ENCODE data around the gene SMIM5. TPM values are rescaled to one million over a fixed set of nuclear protein-coding genes. Genes with fewer than 3 reads are reported as not detected.
A peak's percentile ranks its signal among the peaks of the same experiment; 100 is the strongest.

The SMIM5 gene
- total RNA-seq, 4 donors from 2014 or later, result 3.8 to 6.8 (median 5.0) TPM

DNA sequence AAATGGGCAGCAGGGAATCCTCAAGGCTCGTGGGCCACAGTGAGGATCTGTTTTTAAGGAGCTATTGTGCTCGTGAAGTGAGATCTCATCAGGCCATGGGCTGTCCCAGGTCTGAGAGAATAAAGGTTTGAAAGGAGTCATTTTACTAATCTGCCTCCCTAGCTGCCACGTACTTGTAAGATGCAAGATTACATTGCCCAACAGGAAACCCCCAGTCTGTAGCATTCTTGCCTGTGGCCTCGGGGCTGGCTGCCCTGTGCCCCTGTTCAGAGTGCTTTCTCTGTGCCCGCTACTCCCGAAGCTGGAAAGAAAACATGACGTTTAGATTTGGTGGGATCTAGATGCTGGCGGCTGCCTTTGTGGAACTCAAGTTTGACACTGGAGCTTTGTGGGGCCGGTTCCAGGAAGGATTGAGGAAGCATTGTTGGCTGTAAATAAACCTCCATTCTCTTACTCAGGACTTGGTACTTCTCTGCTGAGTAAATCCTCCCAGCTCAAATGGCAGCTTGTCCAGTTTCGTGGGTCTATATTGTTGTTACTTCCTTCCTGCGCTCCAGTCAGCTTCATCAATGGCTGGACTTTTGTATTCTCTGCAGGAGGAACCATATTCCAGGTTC is 55.1 kb downstream of the SMIM5 start:
- 56 to 65% methylated on average over 6 to 10 of the region's 11 CpGs for WGBS, 2 donors (ENCODE audit: low coverage in 1 of 2)
- H3K4me1 ChIP-seq, result peaks cover 0 to 91% (median 20%) of the 10 kb centered on the region in 3 donors
- no peak overlapping the region for H3K4me3 ChIP-seq
- no peaks in the 10 kb centered on the region for H3K9me3 ChIP-seq
- H3K27ac ChIP-seq, result peak overlapping the region in 3 of 4 donors; percentile 64 to 78 (median 74)
- H3K27me3 ChIP-seq, result no peaks in the 10 kb centered on the region
- TF ChIP-seq POLR2A (IDR thresholded peaks at IDR 0.05) (no peak), EP300 (IDR thresholded peaks at IDR 0.05) (no peak), POLR2AphosphoS5 (IDR thresholded peaks at IDR 0.05) (no peak)
- TF ChIP-seq, protein P1, sequence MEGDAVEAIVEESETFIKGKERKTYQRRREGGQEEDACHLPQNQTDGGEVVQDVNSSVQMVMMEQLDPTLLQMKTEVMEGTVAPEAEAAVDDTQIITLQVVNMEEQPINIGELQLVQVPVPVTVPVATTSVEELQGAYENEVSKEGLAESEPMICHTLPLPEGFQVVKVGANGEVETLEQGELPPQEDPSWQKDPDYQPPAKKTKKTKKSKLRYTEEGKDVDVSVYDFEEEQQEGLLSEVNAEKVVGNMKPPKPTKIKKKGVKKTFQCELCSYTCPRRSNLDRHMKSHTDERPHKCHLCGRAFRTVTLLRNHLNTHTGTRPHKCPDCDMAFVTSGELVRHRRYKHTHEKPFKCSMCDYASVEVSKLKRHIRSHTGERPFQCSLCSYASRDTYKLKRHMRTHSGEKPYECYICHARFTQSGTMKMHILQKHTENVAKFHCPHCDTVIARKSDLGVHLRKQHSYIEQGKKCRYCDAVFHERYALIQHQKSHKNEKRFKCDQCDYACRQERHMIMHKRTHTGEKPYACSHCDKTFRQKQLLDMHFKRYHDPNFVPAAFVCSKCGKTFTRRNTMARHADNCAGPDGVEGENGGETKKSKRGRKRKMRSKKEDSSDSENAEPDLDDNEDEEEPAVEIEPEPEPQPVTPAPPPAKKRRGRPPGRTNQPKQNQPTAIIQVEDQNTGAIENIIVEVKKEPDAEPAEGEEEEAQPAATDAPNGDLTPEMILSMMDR (IDR thresholded peaks at IDR 0.05), result no peak
- ATAC-seq, result no peak
- peaks cover 0 to 18% of the 10 kb centered on the region in 2 donors for H3K36me3 ChIP-seq

DNA sequence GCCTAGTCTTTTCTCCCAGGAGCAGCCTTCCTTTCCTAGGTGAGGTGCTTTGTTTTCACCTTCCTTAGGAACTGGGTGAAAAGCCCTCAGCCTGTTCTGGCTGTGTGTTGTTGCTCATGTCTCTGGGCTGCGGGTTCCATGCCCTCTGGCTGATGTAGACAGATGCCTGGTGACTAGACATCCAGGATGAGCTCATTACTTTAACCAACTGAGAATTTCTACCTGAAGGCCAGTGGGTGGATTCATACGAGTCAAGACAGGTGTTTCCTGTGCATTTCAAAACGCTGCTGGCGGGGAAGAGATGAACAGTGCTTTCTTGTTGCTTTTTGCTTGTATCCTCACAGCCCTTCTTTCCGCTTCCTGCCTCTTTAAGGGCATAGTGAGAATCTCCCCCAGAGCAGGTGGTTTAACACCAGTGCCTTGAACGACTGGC is 56.2 kb downstream of the SMIM5 start:
- peaks cover 0 to 96% (median 28%) of the 10 kb centered on the region in 3 donors for H3K4me1 ChIP-seq

More for the DNA sequence above, 56.2 kb downstream of the SMIM5 start:
- H3K36me3 ChIP-seq, result peaks cover 0 to 28% of the 10 kb centered on the region in 2 donors
- no peaks in the 10 kb centered on the region for H3K9me3 ChIP-seq
- no peak overlapping the region for H3K4me3 ChIP-seq
- TF ChIP-seq, protein P1 (IDR thresholded peaks at IDR 0.05), result no peak
- TF ChIP-seq POLR2AphosphoS5 (IDR thresholded peaks at IDR 0.05) (no peak), EP300 (IDR thresholded peaks at IDR 0.05) (no peak), POLR2A (IDR thresholded peaks at IDR 0.05) (no peak)
- ATAC-seq, result no peak
- 82 to 83% methylated on average over 2 to 4 of the region's 6 CpGs for WGBS, 2 donors (ENCODE audit: low coverage in 1 of 2)
- peak overlapping the region in 3 of 4 donors; percentile 64 to 86 (median 74) for H3K27ac ChIP-seq
- H3K27me3 ChIP-seq, result no peaks in the 10 kb centered on the region

Other genes starting within 250 kb of the SMIM5 start
- 100 to 1,000 TPM in 2 of 4 donors, 10 to 100 TPM in 2; 80.6 to 113 (median 97.6) TPM for gene GRB2, start 227.8 kb upstream of the SMIM5 start, total RNA-seq
- 10 to 100 TPM; 31.0 to 50.3 (median 42.8) TPM for gene TMEM94, start 176.8 kb upstream of the SMIM5 start, total RNA-seq
- gene CASKIN2, start 117.9 kb upstream of the SMIM5 start, total RNA-seq, result 10 to 100 TPM; 13.7 to 46.0 (median 15.6) TPM
- 10 to 100 TPM; 15.8 to 26.5 (median 17.1) TPM for gene TSEN54, start 116.9 kb upstream of the SMIM5 start, total RNA-seq
- 1 to 10 TPM; 2.3 to 7.9 (median 5.8) TPM for gene LLGL2, start 107.7 kb upstream of the SMIM5 start, total RNA-seq
- 10 to 100 TPM; 10.7 to 76.1 (median 50.8) TPM for gene MYO15B, start 45.6 kb upstream of the SMIM5 start, total RNA-seq
- 10 to 100 TPM in 3 of 4 donors, 1 to 10 TPM in 1; 6.4 to 15.1 (median 13.6) TPM for gene RECQL5, start 33.7 kb downstream of the SMIM5 start, total RNA-seq
- gene SAP30BP, start 33.9 kb downstream of the SMIM5 start, total RNA-seq, result 10 to 100 TPM; 68.2 to 87.2 (median 77.2) TPM
- 10 to 100 TPM; 31.1 to 66.3 (median 41.8) TPM for gene ITGB4, start 88.0 kb downstream of the SMIM5 start, total RNA-seq
- 10 to 100 TPM; 13.7 to 23.2 (median 20.4) TPM for gene GALK1, start 131.8 kb downstream of the SMIM5 start, total RNA-seq
- 10 to 100 TPM in 3 of 4 donors, 1 to 10 TPM in 1; 9.8 to 41.6 (median 21.0) TPM for gene UNK, start 151.4 kb downstream of the SMIM5 start, total RNA-seq
- 10 to 100 TPM in 1 of 4 donors, 1 to 10 TPM in 3; 2.6 to 10.8 (median 5.6) TPM for gene UNC13D, start 211.0 kb downstream of the SMIM5 start, total RNA-seq
- 10 to 100 TPM; 50.0 to 83.9 (median 57.6) TPM for gene WBP2, start 221.9 kb downstream of the SMIM5 start, total RNA-seq
- 100 to 1,000 TPM in 1 of 4 donors, 10 to 100 TPM in 3; 21.0 to 146 (median 40.8) TPM for gene TRIM47, start 245.1 kb downstream of the SMIM5 start, total RNA-seq

All from gastroesophageal sphincter (tissue), 4 donors.